Metanephros (tissue), 1 donor: ENCODE data around the gene WBP1. TPM values are rescaled to one million over a fixed set of nuclear protein-coding genes. Genes with fewer than 3 reads are reported as not detected.

ENCODE experiments used
- total RNA-seq: library from RNA; depleted of rRNA; stranded (reverse); fragments of >200 nt; gene quantifications from one replicate; pipeline ENCODE4 v1.2.3, GENCODE V29; 2014

The WBP1 gene
- total RNA-seq: 59.0 TPM

DNA sequence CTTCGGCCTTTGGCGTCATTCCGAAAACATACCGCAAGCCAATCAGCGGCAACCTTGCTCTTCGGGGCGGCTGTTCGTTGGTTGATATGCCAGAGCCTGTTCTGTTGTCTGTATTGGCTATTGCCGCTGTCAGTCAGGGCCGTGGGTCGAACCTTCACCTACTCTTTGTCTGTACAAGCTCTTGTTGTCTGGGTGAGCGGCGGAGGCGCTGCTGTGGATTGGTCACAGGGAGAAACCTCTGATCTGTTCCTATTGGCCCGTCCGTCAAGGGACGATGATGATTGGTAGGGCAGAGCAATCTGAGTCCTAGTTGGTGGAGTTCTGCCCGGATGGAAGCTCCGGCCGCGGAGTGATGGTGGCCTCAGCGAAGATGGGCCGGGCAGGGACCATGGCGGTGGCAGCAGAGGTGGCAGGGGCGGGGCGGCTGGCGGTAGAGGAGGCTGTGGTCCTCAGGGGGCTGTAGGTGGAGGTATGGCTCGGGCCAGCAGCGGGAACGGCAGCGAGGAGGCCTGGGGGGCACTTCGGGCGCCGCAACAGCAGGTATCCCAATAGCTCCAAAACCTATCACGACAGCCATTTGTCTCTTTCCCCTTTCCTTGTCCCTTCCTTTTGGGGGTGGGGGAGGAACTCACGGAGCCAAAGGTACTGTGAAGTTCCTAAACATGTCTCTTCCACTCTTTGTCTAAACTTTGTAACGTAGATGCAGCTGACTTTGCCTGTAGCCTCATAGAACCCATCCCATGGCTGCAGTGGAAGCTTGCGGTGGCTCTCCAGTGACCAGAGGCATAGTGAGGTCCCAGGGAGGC, at the start of gene WBP1:
Gene WBP1 (plus strand): TSS at position 307 of the 806 bp plus-strand sequence. CDS start 165 bp downstream, at position 472.

DNA sequence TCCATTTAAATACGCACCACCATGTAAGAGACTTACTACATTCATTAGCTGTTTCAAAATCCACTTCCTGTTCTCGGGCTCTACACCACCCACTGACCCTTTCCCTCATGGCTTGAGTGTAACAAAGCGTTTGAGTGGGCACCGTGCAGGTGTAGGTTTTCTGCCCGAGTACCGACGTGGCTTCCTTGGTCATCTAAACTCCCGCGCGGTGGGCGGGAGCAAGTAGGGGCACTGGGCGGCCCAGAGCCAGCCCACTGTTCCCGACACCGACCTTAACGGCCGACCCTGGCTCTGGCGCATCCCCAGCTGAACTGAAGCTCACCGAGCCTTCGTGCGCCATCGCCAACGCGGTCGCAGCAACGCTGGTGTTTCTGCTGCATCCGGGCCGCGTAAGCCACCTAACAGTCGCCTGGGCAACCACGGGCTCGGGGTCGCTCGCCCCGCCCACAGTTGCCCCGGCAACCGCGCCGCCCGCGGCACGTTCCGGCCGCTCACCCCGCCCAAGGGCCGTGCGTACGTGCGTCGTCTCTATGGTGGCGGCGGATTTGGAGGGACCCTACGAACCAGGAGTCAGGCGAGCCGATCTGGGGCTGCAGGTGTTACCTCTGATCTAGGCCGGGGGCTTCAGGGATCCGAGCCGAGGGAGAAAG, 36.9 kb upstream of the WBP1 start, which contains the start of the genes C2orf81 and WDR54:
Gene C2orf81 (minus strand): TSS at position 399 of the 650 bp plus-strand sequence. CDS start 59 bp downstream, at position 340.
Gene WDR54 (plus strand): TSS at position 510 of the 650 bp plus-strand sequence. CDS start 424 bp downstream, outside the sequence.

DNA sequence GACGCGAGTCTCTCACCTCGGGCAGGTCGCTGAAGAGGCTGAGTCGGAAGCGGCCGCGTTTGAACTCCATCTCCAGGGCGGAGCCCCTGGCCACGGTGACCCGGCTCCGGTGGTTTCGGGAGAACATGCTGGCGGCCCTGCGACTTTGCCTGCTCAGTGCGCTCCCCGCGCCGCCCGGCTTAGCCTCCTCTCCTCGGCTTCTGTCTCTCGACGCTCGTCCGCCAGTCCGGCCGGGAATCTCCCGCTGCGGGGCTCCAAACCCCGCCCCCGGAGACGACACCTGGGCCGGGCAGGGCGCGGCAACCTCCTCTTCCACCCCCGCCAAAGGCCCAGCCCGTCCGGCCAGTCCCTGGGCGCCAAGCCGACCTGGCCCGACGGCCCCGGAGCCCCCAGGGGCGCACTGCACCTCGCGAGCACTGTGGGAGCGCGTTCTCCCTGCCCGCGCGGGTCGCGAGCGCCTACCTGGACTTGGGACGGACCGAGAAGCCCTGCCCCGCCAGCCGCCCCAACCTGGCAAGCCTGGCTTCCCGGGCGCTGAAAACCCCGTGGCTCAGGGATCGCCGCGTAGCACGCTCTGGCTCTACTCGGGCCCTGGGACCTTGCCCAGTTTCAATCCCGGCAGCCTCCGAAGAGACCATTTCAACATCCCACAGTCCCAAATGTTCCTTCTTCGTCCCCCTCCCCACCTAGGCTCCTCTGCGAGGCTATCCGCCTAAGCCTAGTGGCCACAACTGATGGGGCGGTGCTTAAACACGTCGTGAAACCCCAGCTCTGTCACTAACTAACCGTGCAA, 16.4 kb upstream of the WBP1 start, which contains the start of gene RTKN:
Gene RTKN (minus strand): TSS at position 248 of the 793 bp plus-strand sequence. CDS start 121 bp downstream, at position 127.

DNA sequence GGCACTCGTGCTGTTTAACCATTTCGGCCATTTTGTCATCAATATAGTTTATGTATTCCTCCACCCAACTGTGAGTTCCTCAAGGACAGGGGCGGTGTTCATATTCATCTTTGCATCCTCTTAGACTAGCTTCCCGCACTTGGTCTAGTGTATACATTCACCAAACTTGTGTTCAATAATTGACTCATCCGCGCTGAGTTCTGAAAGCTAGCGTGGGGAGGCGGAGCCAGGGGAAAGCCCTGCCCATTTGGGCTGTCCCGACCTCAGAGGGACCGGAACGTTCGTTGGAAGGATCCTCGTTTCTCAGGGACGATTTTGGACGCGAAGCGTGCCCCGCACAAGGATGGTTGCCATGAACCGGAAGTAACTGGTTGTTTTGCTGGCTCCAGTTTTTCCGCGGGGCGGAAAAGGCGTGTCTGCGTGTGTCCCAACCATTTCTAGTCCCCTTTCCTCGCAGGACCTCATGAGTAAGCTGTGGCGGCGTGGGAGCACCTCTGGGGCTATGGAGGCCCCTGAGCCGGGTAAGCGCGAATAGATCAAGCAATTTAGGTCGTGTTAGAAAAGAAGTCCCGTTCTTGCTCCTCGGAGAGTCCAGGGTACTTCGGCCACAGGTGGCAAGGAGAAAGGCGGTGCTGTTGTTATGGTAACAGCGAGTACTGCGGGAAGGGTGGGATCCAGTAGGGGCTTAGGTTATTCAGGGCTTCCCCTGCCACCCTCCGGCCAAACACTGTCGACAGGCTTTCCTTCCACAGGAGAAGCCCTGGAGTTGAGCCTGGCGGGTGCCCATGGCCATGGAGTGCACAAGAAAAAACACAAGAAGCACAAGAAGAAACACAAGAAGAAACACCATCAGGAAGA, 3.4 kb upstream of the WBP1 start, which contains the start of gene INO80B:
Gene INO80B (plus strand): TSS at position 434 of the 858 bp plus-strand sequence. CDS start 30 bp downstream, at position 464.

DNA sequence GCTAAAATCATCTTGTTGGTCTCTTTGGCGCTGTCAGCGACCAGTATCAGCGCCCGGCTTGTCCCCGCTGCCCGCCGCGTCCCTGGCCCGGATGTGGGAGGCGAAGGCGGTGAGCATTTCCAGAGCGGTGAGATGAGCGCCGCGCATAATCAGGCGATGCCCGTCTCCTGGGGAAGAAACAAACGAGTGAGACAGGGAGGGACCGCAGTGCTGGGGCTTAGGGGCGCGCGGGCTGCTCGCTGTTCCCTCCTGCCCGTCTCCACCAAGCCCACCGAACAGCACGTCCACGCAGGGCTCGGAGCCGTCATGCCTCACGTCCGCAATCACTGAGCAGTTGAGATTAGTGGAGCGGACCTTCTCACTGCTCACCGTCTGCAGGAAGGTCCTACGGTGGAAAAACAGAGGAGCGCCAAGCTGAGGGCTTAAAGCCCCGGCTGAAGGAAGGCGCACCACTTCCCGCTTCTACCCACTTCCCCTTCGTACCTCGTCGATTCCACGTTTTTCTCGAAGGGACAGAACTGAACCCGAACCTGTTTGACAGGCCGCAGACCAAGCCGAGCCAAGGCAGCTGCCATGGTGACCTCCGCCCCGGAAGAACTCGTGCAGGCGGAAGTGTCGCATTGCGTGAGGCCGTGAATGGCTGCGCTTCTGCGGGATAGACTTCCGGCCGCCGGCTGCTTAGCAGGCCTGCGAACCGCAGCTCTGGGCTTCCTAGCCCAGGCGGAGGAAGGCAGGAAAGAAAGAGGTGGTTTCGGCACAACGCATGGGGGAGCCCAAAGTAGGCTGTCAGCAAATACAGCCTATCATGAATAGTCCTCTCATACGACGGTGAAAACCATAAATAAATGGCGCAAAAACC, 14.1 kb downstream of the WBP1 start, which contains the start of gene MRPL53:
Gene MRPL53 (minus strand): TSS at position 595 of the 859 bp plus-strand sequence. CDS start 20 bp downstream, at position 575.

DNA sequence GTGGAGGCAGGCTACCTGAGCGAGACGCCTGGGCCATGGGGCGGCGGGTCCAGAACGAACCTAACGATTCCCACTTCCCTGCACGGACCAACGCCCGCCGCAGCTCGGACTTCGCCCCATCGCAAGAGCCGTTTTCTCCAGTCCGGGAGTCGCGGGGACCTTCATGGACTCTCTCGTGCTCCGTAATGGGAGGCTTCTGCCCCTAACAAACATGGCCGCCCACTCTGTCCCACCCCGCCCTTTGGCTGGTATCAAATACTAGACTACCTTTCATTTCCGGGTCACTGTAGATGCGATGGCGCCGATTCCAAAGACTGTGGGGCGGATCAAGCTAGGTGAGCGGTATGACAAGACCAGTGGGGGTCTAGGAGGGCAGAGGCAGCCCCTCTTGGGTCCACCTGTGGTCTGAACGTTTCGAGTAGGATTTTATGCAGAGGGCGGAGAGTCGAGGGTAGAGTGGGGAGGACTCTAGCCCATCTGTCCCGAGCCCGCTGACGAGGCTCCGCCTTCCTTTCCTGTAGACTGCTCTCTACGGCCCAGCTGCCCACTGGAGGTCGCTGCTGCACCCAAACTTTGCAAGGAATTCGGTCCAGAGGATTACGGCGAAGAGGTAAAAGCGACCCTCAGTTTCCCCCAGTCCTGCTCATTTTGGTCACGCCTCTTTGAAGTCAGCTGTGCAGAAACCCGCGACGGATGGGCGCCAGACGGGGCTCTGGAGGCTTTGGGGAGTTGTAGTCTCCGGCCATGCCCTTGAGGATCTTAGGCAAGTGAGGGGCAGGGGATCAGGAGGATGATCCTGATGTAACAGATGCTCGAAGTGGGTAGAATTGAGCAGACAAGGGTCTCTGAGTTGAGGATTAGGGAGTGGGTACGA, 24.8 kb downstream of the WBP1 start, which contains the start of the genes CCDC142 and TTC31:
Gene CCDC142 (minus strand): TSS at position 198 of the 874 bp plus-strand sequence. CDS start 161 bp downstream, at position 37.
Gene TTC31 (plus strand): TSS at position 281 of the 874 bp plus-strand sequence. CDS start 15 bp downstream, at position 296.

GRCh38 chr2:74499267-74499939, 41.2 kb downstream of the WBP1 start, which contains the start of gene LBX2:
TSS of gene LBX2 (minus strand) at chr2:74499603. CDS start at chr2:74499537, 66 bp downstream.

GRCh38 chr2:74507145-74507925, 49.1 kb downstream of the WBP1 start, which contains the start of gene PCGF1:
TSS of gene PCGF1 (minus strand) at chr2:74507695. CDS start at chr2:74507668, 27 bp downstream.

Other genes starting within 250 kb of the WBP1 start
- 8.4 TPM for gene SLC4A5, start 115.0 kb upstream of the WBP1 start, total RNA-seq
- gene DCTN1, start 78.1 kb upstream of the WBP1 start, total RNA-seq: 111 TPM
- 3.7 TPM for gene C2orf81, start 36.8 kb upstream of the WBP1 start, total RNA-seq
- 20.8 TPM for gene WDR54, start 36.7 kb upstream of the WBP1 start, total RNA-seq
- 55.7 TPM for gene RTKN, start 16.5 kb upstream of the WBP1 start, total RNA-seq
- gene INO80B, start 3.4 kb upstream of the WBP1 start, total RNA-seq: 22.7 TPM
- gene MOGS, start 6.9 kb downstream of the WBP1 start, total RNA-seq: 48.1 TPM
- 38.5 TPM for gene MRPL53, start 14.2 kb downstream of the WBP1 start, total RNA-seq
- gene CCDC142, start 24.6 kb downstream of the WBP1 start, total RNA-seq: 31.2 TPM
- gene TTC31, start 24.6 kb downstream of the WBP1 start, total RNA-seq: 28.2 TPM
- gene LBX2, start 41.2 kb downstream of the WBP1 start, total RNA-seq: 1.1 TPM
- gene PCGF1, start 49.3 kb downstream of the WBP1 start, total RNA-seq: 8.9 TPM
- not detected for gene TLX2, start 56.0 kb downstream of the WBP1 start, total RNA-seq
- not detected for gene DQX1, start 67.8 kb downstream of the WBP1 start, total RNA-seq
- 68.7 TPM for gene AUP1, start 71.3 kb downstream of the WBP1 start, total RNA-seq
- 33.0 TPM for gene HTRA2, start 71.5 kb downstream of the WBP1 start, total RNA-seq
- 10.0 TPM for gene LOXL3, start 95.5 kb downstream of the WBP1 start, total RNA-seq
- gene DOK1, start 96.3 kb downstream of the WBP1 start, total RNA-seq: 10.5 TPM
- gene M1AP, start 189.9 kb downstream of the WBP1 start, total RNA-seq: 0.47 TPM
- gene SEMA4F, start 195.8 kb downstream of the WBP1 start, total RNA-seq: 4.0 TPM